ENCODE data around the gene C1QC.

Gene C1QC

GRCh38 chr1:22654692-22655091 lies 11.3 kb downstream of the C1QC start:
- no peaks in the 10 kb centered on the region for H3K9me3 Mint-ChIP-seq
- no peaks in the 10 kb centered on the region for H3K36me3 Mint-ChIP-seq (ENCODE audit: low read depth)
- H3K4me1 Mint-ChIP-seq: peaks cover 12% of the 10 kb centered on the region
- H3K27ac Mint-ChIP-seq: no peak overlapping the region
- H3K4me3 Mint-ChIP-seq: no peak overlapping the region
- peaks cover 44% of the 10 kb centered on the region for H3K27me3 Mint-ChIP-seq (ENCODE audit: low read depth, poor library complexity)
- no peak for DNase-seq
- TF ChIP-seq CTCF (IDR thresholded peaks at IDR 0.05): no peak

- Mint-ChIP-seq H3K4me3 (no peak overlapping the region), H3K9me3 (no peaks in the 10 kb centered on the region), H3K36me3 (ENCODE audit: low read depth) (no peaks in the 10 kb centered on the region), H3K27ac (no peak overlapping the region), H3K4me1 (peaks cover 14% of the 10 kb centered on the region), H3K27me3 (ENCODE audit: low read depth, poor library complexity) (peaks cover 61% of the 10 kb centered on the region)
- DNase-seq: no peak
- no peak for TF ChIP-seq CTCF (IDR thresholded peaks at IDR 0.05)
Measured at GRCh38 chr1:22658385-22659163, 15.1 kb downstream of the C1QC start.

GRCh38 chr1:22660716-22661241 lies 17.3 kb downstream of the C1QC start:
- no peak overlapping the region for H3K27ac Mint-ChIP-seq
- peaks cover 5% of the 10 kb centered on the region for H3K4me1 Mint-ChIP-seq
- H3K9me3 Mint-ChIP-seq: no peaks in the 10 kb centered on the region
- no peak for DNase-seq
- no peaks in the 10 kb centered on the region for H3K36me3 Mint-ChIP-seq (ENCODE audit: low read depth)
- no peak overlapping the region for H3K4me3 Mint-ChIP-seq
- TF ChIP-seq CTCF (IDR thresholded peaks at IDR 0.05): no peak
- H3K27me3 Mint-ChIP-seq (ENCODE audit: low read depth, poor library complexity): peaks cover 57% of the 10 kb centered on the region

- H3K4me1 Mint-ChIP-seq: peaks cover 5% of the 10 kb centered on the region
- peaks cover 54% of the 10 kb centered on the region for H3K27me3 Mint-ChIP-seq (ENCODE audit: low read depth, poor library complexity)
- H3K4me3 Mint-ChIP-seq: no peak overlapping the region
Measured at GRCh38 chr1:22661880-22662279, 18.4 kb downstream of the C1QC start.

GRCh38 chr1:22662318-22662717 lies 18.9 kb downstream of the C1QC start:
- Mint-ChIP-seq H3K27ac (no peak overlapping the region), H3K9me3 (no peaks in the 10 kb centered on the region), H3K4me1 (peaks cover 5% of the 10 kb centered on the region), H3K4me3 (no peak overlapping the region), H3K27me3 (ENCODE audit: low read depth, poor library complexity) (peaks cover 52% of the 10 kb centered on the region), H3K36me3 (ENCODE audit: low read depth) (no peaks in the 10 kb centered on the region)
- DNase-seq: no peak
- no peak for TF ChIP-seq CTCF (IDR thresholded peaks at IDR 0.05)

More at GRCh38 chr1:22661880-22662279, 18.4 kb downstream of the C1QC start:
- TF ChIP-seq CTCF (IDR thresholded peaks at IDR 0.05): no peak
- Mint-ChIP-seq H3K36me3 (ENCODE audit: low read depth) (no peaks in the 10 kb centered on the region), H3K9me3 (no peaks in the 10 kb centered on the region), H3K27ac (no peak overlapping the region)
- no peak for DNase-seq

- H3K36me3 Mint-ChIP-seq (ENCODE audit: low read depth): no peaks in the 10 kb centered on the region
- H3K4me1 Mint-ChIP-seq: peaks cover 5% of the 10 kb centered on the region
- DNase-seq: no peak
- peaks cover 55% of the 10 kb centered on the region for H3K27me3 Mint-ChIP-seq (ENCODE audit: low read depth, poor library complexity)
- no peak overlapping the region for H3K4me3 Mint-ChIP-seq
- TF ChIP-seq CTCF (IDR thresholded peaks at IDR 0.05): no peak
- no peaks in the 10 kb centered on the region for H3K9me3 Mint-ChIP-seq
- peak overlapping the region; percentile 77 for H3K27ac Mint-ChIP-seq
Measured at GRCh38 chr1:22662986-22663408, 19.6 kb downstream of the C1QC start.
